SK-N-MC (cell line): ENCODE measurements around the gene NUMB.

Source experiments
- EZH2 ChIP-seq: fragments of 200-600 bp; sonication (generic); IDR thresholded peaks from one replicate; pipeline ENCODE4 v1.6.1; 2017; ENCODE audit warnings: antibody characterized with exemption
- FOXP2 ChIP-seq: optimal IDR thresholded peaks from 2 replicates; pipeline ENCODE3; 2011; ENCODE audit warnings: mild to moderate bottlenecking, moderate library complexity; ENCODE audit not compliant: insufficient read depth; ENCODE audit errors: extremely low read length, control extremely low read depth
- POLR2AphosphoS5 ChIP-seq: IDR thresholded peaks from 2 replicates; pipeline ENCODE4 v1.6.1; 2012; ENCODE audit warnings: mild to moderate bottlenecking, low read depth, low read length, borderline replicate concordance

DNA sequence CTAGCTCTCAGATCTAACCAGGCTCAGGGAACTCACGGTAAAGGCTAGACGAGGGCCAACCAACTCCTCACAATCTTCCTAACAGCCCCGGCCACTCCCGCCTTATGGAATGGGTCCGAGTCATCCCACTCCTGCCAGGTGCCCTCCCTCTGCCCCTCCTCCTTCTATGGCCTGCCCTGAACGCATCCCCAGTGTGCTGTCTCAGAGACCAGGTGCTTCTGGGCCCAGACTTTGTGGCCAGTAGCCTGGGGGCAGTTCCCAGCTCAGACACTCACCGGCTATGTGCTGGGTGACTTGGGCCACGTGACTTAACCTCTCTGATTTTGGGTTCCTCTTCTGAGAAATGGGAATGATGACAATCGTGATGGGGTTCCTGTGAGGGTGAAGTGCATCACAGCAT, 198.5 kb downstream of the NUMB start:
- TF ChIP-seq POLR2AphosphoS5 (no peak), EZH2 (no peak), FOXP2 (no peak)
